ENCODE data around the gene WASHC2C.
"Not testable (repeated sequence)": the region's sequence is repeated elsewhere in the genome, so short reads cannot be mapped to it uniquely, and the experiment has no call there.

WASHC2C gene

DNA sequence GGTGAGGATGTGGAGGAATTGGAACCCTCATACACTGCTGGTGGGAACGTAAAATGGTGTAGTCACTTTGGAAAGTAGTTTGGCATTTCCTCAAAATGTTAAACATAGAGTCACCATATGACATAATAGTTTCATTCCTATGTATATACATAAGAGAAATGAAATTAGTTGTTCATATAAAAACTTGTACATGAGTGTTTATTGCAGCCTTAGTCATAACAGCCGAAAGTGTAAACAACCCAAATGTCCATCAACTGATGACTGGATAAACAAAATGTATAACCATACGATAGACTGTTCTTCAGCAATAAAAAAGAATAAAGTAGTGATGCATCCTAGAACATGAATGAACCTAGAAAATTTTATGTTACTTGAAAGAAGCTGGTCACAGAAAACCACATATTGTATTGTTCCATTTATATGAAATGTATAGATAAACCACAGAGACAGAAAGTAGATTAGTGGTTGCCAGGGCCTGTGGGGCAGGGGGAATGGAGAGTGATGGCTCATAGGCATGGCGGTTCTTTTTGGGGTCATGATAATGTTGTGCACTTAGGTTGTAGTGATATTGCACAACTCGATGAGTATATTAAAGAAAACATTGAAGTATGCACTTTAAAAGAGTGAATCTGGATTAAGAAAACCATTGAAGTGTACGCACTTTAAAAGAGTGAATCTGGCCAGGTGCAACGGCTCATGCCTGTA, 44.8 kb downstream of the WASHC2C start:
- DNase-seq = not testable (repeated sequence)

- DNase-seq = not testable (repeated sequence)
These were observed 59.2 kb downstream of the WASHC2C start for GRCh38 chr10:45786217-45786616.

GRCh38 chr10:45787212-45787741, 60.2 kb downstream of the WASHC2C start:
- DNase-seq = not testable (repeated sequence)

- not testable (repeated sequence) for DNase-seq
These were observed 62.9 kb downstream of the WASHC2C start for GRCh38 chr10:45789991-45790390.

GRCh38 chr10:45790694-45791426, 63.8 kb downstream of the WASHC2C start:
- not testable (repeated sequence) for DNase-seq

DNA sequence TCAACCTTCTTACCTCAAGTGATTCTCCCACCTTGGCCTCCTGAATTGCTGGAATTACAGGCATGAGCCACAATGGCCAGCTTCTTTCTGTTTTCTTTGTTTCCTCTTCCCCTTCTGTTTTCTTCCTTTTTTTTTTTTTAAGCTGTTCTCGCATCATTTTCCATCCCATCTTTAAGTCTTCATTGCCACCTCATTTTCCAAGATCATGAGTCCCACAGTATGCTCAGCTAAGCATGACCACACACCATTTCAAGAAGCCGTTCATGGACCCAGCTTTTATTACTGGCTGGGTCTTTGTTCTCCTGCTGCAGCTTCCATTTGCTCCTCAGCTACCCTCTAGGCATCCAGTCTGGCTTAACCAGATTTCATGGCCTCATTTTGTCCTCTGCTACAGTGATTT, 67.7 kb downstream of the WASHC2C start:
- not testable (repeated sequence) for DNase-seq

DNA sequence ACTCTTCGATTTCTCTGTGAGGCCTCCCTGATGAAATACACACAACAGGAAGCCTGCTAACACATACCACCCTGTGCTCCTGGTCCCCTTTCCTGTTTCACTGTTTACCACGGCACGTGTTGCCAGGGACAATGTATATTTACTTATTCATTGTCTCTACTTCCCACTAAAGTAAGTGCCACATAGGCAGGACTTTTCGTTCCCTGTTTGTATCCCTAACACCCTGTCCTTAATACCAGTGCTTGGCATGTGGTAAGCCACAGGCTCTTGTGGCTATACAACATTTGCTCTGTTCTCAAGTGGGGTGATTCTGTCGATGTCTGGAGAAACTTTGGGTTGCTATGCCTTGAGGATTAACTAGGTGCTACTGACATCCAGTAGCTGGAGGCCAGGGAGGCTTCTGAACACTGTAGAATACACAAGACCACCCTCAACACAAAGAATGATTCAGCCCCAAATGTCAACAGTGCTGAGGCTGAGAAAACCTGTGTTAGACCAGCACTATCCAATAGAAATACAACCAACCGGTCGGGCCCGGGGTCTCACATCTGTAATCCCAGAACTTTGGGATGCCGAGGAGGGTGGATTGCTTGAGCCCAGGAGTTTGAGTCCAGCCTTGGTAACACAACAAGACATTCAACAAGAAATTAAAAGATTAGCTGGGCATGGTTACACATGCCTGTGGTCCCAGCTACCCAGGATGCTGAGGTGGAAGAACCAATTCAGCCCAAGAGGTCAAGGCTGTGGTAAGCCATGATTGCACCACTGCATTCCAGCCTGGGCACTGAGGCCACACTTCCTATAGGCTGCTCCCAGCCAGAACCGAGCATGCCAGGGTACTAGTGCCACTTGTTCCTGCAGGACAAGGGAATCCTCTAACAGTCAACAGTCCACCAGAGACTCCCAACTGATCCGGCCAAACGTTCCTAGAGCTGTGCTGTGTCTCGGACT, 76.3 kb downstream of the WASHC2C start:
- not testable (repeated sequence) for DNase-seq

DNA sequence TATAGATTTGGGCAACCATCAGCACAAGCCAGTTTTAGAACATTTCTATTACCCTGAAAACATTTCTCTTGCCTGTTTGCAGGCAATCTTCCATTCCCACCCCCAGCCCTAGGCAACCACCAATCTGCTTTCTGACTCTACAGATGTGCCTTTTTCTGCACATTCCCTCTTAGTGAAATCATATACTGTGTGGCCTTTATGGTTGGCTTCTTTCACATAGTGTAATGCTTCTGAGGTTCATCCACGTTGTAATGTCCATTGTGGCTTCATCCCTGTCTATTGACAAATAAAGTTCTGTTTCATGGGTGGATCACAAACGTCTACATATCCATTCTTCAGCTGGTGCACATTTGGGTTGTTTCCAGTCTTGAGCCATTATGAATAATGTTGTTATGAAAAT, 77.9 kb downstream of the WASHC2C start:
- DNase-seq = not testable (repeated sequence)

GRCh38 chr10:45809837-45810236, 82.8 kb downstream of the WASHC2C start:
- DNase-seq = no peak

DNA sequence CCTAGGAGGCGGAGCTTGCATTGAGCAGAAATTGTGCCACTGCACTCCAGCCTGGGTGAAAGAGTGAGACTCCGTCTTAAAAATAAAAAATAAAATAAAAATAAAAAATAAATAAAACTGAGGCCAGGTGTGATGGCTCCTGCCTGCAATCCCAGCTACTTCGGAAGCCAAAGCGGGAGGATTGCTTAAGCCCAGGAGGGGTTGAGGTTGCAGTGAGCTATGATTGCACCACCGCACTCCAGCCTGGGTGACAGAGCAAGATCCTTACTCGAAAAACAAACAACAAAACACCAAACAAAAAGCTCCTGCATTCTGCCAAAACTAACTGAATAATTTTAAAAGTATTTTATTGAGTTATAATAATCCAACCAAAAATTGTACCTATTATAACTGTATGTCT, 84.0 kb downstream of the WASHC2C start:
- DNase-seq = no peak

DNA sequence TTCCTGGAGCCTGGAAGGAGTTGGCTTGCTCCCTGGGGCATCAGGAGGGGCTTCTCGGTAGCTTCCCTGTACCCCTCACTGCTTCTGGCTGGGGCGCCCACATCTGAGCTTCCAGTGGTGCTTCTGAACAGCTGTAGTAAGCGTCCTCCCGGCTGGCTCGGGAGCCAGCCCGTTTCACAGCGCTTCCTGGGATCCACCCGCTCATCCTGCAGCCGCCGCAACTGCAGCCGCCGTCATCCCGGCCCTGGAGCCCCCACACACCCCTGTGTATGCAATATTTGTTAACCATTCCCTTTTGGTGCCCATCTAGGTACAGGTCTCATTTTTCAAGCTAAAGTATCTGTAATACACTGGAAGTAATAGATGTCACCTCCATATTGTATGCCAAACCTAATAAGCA, 85.9 kb downstream of the WASHC2C start:
- DNase-seq = not testable (repeated sequence)

- DNase-seq = not testable (repeated sequence)
These were observed 87.1 kb downstream of the WASHC2C start for GRCh38 chr10:45814146-45814545.

GRCh38 chr10:45817130-45817859, 90.2 kb downstream of the WASHC2C start:
- DNase-seq = no peak

- no peak for DNase-seq
These were observed 90.8 kb downstream of the WASHC2C start for GRCh38 chr10:45817912-45818311.

- DNase-seq = no peak
These were observed 92.5 kb downstream of the WASHC2C start for GRCh38 chr10:45819552-45819951.

GRCh38 chr10:45820107-45820830, 93.2 kb downstream of the WASHC2C start:
- DNase-seq = not testable (repeated sequence)

DNA sequence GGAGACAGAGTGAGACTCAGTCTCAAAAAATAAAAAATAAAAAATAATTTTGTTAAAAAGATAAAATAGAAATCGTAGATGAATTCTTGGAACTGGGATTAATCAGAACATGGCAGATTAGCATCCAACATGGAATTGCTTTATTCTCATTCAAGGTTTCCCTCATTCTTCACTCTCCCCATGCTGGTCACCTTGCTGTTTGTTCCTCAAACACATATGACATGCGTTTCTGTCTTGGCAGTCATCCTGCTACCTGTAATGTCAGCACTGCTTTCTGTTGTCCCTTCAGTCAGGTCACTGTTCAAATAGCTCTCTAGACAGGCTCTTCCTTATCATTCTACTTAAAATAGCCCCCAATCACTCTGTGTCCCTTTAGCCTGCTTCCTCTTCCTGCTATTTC, 95.9 kb downstream of the WASHC2C start:
- not testable (repeated sequence) for DNase-seq

Measured in activated CD4-positive, alpha-beta T cell treated with anti-CD3 and anti-CD28 coated beads, Interleukin-2, amount 50 U/mL, for 48 hours (primary cell).